GM12873 (cell line): ENCODE results near the gene GALNT18.

Source experiments
- TF ChIP-seq, protein P1 (sequence below): IDR thresholded peaks from 2 replicates; pipeline ENCODE4 v1.5.1; 2012; ENCODE audit warnings: low read depth, mild to moderate bottlenecking, moderate library complexity, low read length, control low read depth; ENCODE audit not compliant: insufficient read depth; ENCODE audit errors: missing control alignments

GALNT18 gene

DNA sequence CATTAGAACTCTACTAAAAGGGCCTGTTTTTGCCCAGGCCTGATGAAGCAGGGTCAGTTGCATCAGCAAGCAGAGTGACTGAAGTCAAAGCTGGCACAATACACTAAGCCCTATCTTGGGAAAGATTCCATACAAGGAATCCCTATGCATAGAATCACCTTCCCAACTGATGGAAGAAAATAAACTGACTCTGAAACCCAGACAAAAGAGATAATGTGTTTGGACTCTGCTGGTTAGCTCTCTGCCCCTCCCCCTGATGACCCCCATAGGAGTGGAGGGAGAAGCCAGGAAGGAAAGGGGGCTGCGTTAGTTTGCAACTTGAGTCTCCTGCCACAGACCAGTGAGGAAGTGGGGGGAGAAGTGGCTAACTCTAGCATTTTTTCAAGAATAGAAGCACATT, 32.9 kb downstream of the GALNT18 start:
- TF ChIP-seq, protein P1, sequence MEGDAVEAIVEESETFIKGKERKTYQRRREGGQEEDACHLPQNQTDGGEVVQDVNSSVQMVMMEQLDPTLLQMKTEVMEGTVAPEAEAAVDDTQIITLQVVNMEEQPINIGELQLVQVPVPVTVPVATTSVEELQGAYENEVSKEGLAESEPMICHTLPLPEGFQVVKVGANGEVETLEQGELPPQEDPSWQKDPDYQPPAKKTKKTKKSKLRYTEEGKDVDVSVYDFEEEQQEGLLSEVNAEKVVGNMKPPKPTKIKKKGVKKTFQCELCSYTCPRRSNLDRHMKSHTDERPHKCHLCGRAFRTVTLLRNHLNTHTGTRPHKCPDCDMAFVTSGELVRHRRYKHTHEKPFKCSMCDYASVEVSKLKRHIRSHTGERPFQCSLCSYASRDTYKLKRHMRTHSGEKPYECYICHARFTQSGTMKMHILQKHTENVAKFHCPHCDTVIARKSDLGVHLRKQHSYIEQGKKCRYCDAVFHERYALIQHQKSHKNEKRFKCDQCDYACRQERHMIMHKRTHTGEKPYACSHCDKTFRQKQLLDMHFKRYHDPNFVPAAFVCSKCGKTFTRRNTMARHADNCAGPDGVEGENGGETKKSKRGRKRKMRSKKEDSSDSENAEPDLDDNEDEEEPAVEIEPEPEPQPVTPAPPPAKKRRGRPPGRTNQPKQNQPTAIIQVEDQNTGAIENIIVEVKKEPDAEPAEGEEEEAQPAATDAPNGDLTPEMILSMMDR: no peak

DNA sequence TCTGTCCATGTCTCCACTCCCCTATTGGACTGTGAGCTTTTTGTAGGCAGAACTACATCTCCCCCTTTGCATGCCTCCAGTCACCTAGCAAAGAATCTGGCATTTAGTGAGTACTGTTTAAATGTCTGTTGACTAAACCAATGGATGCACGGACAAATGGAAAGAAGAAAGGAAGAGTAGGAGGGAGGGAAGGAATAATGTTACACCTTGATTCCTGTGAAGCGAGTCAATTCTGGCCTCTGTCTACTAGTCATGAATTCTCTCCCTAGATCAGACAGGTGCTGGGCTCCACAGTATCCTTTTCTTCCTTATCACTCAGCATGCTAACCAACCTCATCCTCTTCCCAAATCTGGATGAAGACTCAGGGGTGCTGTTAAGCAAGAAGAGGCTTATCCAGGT, 33.6 kb downstream of the GALNT18 start:
- TF ChIP-seq, protein P1: no peak

DNA sequence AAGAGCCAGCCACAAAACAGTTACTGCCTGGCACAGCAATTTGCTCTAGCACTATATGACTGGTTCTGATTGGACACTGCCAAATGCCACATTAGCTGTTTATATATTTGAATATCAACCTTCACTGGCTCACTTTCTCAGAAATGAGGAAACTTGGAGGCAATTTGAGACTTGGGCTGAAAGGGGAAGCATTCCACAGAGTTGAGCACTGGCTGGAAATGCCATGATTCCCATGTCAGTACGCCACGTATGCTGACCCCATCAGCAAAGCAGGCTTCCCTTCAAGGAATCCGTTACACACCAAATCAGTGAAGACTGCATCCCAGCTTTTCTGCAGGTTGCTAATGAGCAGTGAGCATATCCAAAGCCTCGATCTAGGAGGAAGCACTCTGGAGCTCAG, 34.7 kb downstream of the GALNT18 start:
- TF ChIP-seq, protein P1: no peak

DNA sequence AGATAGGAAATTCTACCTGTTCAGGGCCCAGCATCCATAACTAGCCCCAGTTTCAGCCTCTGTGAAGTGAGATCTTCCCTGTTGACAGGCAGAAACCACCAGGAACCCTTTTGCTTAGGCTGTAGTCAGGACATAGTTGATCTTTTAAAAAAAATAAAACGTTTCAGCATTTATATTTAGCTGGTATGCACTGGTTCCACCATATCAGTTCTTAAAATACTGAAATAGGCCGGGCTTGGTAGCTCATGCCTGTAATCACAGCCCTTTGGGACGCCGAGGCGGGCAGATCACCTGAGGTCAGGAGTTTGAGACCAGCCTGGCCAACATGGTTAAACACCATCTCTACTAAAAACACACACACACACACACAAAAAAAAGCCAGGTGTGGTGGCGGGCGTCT, 35.3 kb downstream of the GALNT18 start:
- TF ChIP-seq, protein P1: no peak

DNA sequence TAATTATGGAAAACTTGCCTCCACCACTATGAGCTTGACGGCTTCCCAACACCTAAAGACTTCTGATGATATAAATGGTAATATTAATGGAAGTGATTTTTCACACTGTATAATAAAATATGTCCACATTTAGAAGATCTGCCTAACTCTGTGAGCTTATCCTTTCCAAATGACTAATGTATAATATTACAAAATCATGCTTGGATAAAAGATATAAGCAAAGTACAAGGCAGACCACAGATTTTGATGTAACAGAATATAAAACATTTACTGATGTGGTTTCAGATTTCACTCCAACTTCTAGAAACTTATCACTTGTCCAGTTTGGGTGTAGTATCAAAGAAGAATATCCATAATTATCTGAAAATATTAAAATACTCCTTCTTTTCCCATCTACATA, 36.9 kb downstream of the GALNT18 start:
- TF ChIP-seq, protein P1: no peak

DNA sequence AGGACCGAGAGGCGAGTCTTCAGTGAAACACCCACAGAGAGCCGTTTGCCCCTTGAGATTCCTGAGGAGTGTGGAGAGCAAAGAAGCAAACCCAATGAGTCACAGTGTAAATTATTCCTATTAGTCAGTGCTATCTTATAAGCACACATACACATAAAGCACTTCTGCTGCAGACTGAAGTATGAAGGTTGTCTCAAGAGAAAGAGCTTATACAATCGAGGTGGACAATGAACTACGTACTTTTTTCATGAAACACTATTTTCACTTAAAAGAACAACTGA, 37.3 kb downstream of the GALNT18 start:
- TF ChIP-seq, protein P1: no peak

DNA sequence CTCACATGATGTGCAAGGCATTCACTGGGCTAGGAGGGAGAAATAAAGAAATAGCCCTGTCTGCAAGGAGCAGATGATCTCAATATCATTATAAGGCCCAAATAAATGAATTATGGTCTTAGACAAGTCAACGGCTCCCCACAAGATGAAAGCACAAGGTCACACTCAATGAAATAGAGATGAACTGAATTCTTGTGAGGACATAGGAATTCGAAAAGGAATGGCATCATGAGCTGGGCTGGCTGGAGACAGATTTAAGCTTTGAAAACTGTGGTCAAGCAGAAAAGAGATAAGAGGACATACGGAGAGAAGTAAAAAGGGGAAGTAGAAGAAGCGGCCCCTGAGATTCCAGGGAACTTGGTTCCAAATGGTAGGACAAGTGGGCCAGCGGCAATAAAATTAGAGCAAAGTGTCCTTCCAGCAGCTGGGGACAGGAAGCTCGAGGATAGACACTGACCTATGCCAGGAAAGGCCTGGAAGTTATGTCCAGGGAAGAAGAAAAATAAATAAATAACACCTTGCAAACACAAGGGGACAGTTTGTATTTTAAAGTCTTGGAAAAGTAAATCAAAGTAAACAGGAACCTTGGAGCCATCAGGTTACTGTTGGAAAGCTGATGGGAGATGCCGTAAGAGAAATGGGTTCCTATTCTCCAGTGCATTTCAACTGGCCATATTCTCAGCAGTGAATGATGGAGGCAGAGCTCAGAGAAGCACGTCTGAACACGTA, 37.8 kb downstream of the GALNT18 start:
- TF ChIP-seq, protein P1: no peak
